Activated CD8-positive, alpha-beta T cell treated with anti-CD3 and anti-CD28 coated beads for 36 hours (primary cell): ENCODE measurements around the gene FFAR2. TPM values are rescaled to one million over a fixed set of nuclear protein-coding genes. Genes with fewer than 3 reads are reported as not detected.
A peak's percentile ranks its signal among the peaks of the same experiment; 100 is the strongest.

Experiments
- ATAC-seq: fragments of 200-7000 bp; cut with Tn5 transposase; one replicate; pipeline ENCODE4 v1.10.0; 2021; ENCODE audit warnings: mild to moderate bottlenecking, moderate library complexity
- CTCF ChIA-PET: fragments of 350-600 bp; sonication (Branson Sonifier 250); formaldehyde crosslinking; loops from one replicate; lab custom pipeline; 2021; ENCODE audit warnings: antibody characterized with exemption; lab: Charles Lee
- POLR2A ChIA-PET: fragments of 350-600 bp; sonication (Branson Sonifier 250); formaldehyde crosslinking; loops from one replicate; lab custom pipeline; 2021; ENCODE audit warnings: antibody characterized with exemption; lab: Charles Lee
- DNase-seq: peaks from one replicate; pipeline ENCODE4 v3.0.0-alpha.2; 2020
- H3K27ac Mint-ChIP-seq: one replicate; pipeline ENCODE4 v1.8.0; 2021; ENCODE audit warnings: mild to moderate bottlenecking, mixed read lengths
- H3K27me3 Mint-ChIP-seq: one replicate; pipeline ENCODE4 v1.8.0; 2021; ENCODE audit warnings: mixed read lengths
- H3K36me3 Mint-ChIP-seq: one replicate; pipeline ENCODE4 v1.8.0; 2021; ENCODE audit warnings: low read depth, mixed read lengths
- H3K4me1 Mint-ChIP-seq: one replicate; pipeline ENCODE4 v1.8.0; 2021; ENCODE audit warnings: low read depth, mixed read lengths
- H3K4me3 Mint-ChIP-seq: one replicate; pipeline ENCODE4 v1.8.0; 2021; ENCODE audit warnings: mild to moderate bottlenecking, moderate library complexity, mixed read lengths
- H3K9me3 Mint-ChIP-seq: one replicate; pipeline ENCODE4 v1.8.0; 2021; ENCODE audit warnings: mixed read lengths
- CTCF ChIP-seq: fragments of 200-600 bp; IDR thresholded peaks from one replicate; pipeline ENCODE4 v1.8.0; 2022; ENCODE audit warnings: antibody characterized with exemption, mild to moderate bottlenecking
- intact Hi-C: fragments of 100-400 bp; cut with micrococcal nuclease; formaldehyde crosslinking; loops from one replicate; pipeline ENCODE4 v1.10.0; 2022
- total RNA-seq, 2 experiments: library from RNA; stranded (reverse); gene quantifications; one replicate each; pipeline ENCODE4 v1.2.3, GENCODE V29; 2021

FFAR2 gene
- total RNA-seq, 2 experiments from 2014 or later: not detected

GRCh38 chr19:35495107-35496064, 47.3 kb downstream of the FFAR2 start:
- peak; percentile 84 for DNase-seq
- POLR2A ChIA-PET: interaction anchor here (1.0 kb wide), 1 partner anchor 143 kb away, joined by 3 read pairs; no protein-coding TSS in a partner anchor
- no peaks in the 10 kb centered on the region for H3K9me3 Mint-ChIP-seq
- intact Hi-C loops: loop anchor here (2.0 kb wide), 1 partner anchor 143 kb away; no protein-coding TSS in a partner anchor
- no peak overlapping the region for H3K4me3 Mint-ChIP-seq
- H3K27ac Mint-ChIP-seq: no peak overlapping the region
- H3K36me3 Mint-ChIP-seq: no peaks in the 10 kb centered on the region
- TF ChIP-seq CTCF: peak; percentile 98
- peaks cover 5% of the 10 kb centered on the region for H3K27me3 Mint-ChIP-seq
- peak; percentile 100 for ATAC-seq
- H3K4me1 Mint-ChIP-seq: peaks cover 8% of the 10 kb centered on the region
- CTCF ChIA-PET: interaction anchor here (0.6 to 5.2 kb wide), 52 partner anchors 10 to 443 kb away, joined by 3 to 45 read pairs (median 4); partner anchors contain the start of genes FFAR1 and FFAR3

GRCh38 chr19:35497406-35497805, 49.3 kb downstream of the FFAR2 start:
- DNase-seq: no peak
- H3K27ac Mint-ChIP-seq: no peak overlapping the region
- peaks cover 2% of the 10 kb centered on the region for H3K27me3 Mint-ChIP-seq
- intact Hi-C loops: no loop called here
- POLR2A ChIA-PET: no interaction called here
- H3K4me3 Mint-ChIP-seq: no peak overlapping the region
- no peak for TF ChIP-seq CTCF
- no peaks in the 10 kb centered on the region for H3K9me3 Mint-ChIP-seq
- ATAC-seq: no peak
- peaks cover 8% of the 10 kb centered on the region for H3K4me1 Mint-ChIP-seq
- H3K36me3 Mint-ChIP-seq: no peaks in the 10 kb centered on the region
- CTCF ChIA-PET: interaction anchor here (1.2 to 5.2 kb wide), 5 partner anchors 8 to 150 kb away, joined by 3 to 45 read pairs (median 5); partner anchors contain the start of gene FFAR1

GRCh38 chr19:35498220-35498619, 50.2 kb downstream of the FFAR2 start:
- Mint-ChIP-seq H3K4me1 (peaks cover 8% of the 10 kb centered on the region), H3K27ac (no peak overlapping the region), H3K9me3 (no peaks in the 10 kb centered on the region), H3K4me3 (no peak overlapping the region), H3K27me3 (peaks cover 3% of the 10 kb centered on the region), H3K36me3 (no peaks in the 10 kb centered on the region)
- CTCF ChIA-PET: interaction anchor here (1.5 to 5.2 kb wide), 3 partner anchors 8 to 11 kb away, joined by 4 to 45 read pairs (median 5); no protein-coding TSS in a partner anchor
- intact Hi-C loops: no loop called here
- POLR2A ChIA-PET: no interaction called here
- ATAC-seq: no peak
- no peak for DNase-seq
- TF ChIP-seq CTCF: no peak

GRCh38 chr19:35498984-35499527, 51.0 kb downstream of the FFAR2 start:
- intact Hi-C loops: no loop called here
- Mint-ChIP-seq H3K4me3 (no peak overlapping the region), H3K9me3 (no peaks in the 10 kb centered on the region), H3K36me3 (no peaks in the 10 kb centered on the region), H3K4me1 (peaks cover 8% of the 10 kb centered on the region), H3K27me3 (peaks cover 2% of the 10 kb centered on the region), H3K27ac (no peak overlapping the region)
- ATAC-seq (no peak), DNase-seq (no peak)
- POLR2A ChIA-PET: no interaction called here
- CTCF ChIA-PET: no interaction called here
- TF ChIP-seq CTCF: no peak
